GM06990 (cell line): ENCODE results near the gene SORL1.

Source experiments
- DNase-seq: peaks from one replicate; pipeline ENCODE4 v3.0.0-alpha.2; 2011; ENCODE audit not compliant: insufficient read length; ENCODE audit errors: extremely low read depth
- H3K27me3 ChIP-seq: replicated peaks from 2 replicates; pipeline ENCODE4 v1.6.0; 2011; ENCODE audit warnings: low read length; ENCODE audit not compliant: control insufficient read depth, insufficient read depth
- H3K36me3 ChIP-seq: 2 replicates; pipeline ENCODE4 v1.5.1; 2011; ENCODE audit warnings: low read length; ENCODE audit not compliant: control insufficient read depth, insufficient read depth
- H3K4me3 ChIP-seq: replicated peaks from 2 replicates; pipeline ENCODE4 v1.5.1; 2011; ENCODE audit warnings: low read depth, mild to moderate bottlenecking, control low read depth, low read length
- TF ChIP-seq, protein P1 (sequence below): IDR thresholded peaks from 2 replicates; pipeline ENCODE4 v1.5.1; 2011; ENCODE audit warnings: low read length, control low read depth, mild to moderate bottlenecking, inconsistent platforms; ENCODE audit not compliant: insufficient read depth, poor library complexity, severe bottlenecking

Gene SORL1

GRCh38 chr11:121450401-121450800 lies 1.7 kb upstream of the SORL1 start:
- TF ChIP-seq, protein P1, sequence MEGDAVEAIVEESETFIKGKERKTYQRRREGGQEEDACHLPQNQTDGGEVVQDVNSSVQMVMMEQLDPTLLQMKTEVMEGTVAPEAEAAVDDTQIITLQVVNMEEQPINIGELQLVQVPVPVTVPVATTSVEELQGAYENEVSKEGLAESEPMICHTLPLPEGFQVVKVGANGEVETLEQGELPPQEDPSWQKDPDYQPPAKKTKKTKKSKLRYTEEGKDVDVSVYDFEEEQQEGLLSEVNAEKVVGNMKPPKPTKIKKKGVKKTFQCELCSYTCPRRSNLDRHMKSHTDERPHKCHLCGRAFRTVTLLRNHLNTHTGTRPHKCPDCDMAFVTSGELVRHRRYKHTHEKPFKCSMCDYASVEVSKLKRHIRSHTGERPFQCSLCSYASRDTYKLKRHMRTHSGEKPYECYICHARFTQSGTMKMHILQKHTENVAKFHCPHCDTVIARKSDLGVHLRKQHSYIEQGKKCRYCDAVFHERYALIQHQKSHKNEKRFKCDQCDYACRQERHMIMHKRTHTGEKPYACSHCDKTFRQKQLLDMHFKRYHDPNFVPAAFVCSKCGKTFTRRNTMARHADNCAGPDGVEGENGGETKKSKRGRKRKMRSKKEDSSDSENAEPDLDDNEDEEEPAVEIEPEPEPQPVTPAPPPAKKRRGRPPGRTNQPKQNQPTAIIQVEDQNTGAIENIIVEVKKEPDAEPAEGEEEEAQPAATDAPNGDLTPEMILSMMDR = no peak
- H3K4me3 ChIP-seq = peak overlapping the region; percentile 91
- H3K36me3 ChIP-seq = peaks cover 2% of the 10 kb centered on the region; the same call in 1 of the 2 replicates
- DNase-seq = no peak
- H3K27me3 ChIP-seq = no peaks in the 10 kb centered on the region

DNA sequence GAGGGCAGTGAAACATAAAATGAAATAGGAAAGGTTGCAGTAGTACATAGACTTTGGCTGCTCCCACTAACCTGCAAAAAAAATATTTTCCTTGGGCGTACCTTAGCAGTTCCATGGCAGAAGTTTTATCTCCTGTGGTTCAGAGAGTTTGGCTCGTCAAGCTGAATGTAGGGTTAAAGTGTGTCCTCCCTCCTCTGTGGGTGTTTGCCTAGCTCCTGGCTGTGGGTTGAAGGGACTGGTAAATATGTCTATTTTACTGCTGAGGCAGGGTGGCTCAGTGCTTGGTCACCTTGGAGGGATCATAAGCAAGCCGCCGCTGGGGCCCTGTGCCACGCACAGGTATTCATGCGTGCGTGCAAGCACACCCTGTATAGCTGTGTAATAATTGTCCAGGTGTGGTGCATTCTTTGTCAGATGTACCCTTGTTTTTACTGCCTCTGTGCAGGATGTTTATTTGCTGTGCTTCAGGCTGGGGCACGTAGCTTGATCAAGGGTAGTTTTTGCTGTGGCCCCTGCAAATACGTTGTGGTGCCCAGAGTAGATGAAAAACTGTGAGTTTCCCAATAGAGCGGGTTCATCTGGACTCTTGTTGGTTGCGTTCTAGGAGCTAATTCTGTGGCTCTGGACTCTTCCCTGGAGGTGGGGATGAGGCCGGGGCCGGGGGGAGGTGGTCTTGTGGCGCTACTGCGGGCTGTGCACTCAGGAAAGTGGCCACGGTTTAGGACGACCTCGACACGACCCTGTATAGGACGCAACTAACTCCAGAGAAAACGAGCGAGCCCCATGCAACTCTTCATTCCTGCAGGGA lies 732 bp upstream of the SORL1 start:
- peak overlapping the region; percentile 91 for H3K4me3 ChIP-seq
- H3K27me3 ChIP-seq = no peaks in the 10 kb centered on the region
- H3K36me3 ChIP-seq = peaks cover 2% of the 10 kb centered on the region; the same call in 1 of the 2 replicates
- no peak for DNase-seq
- TF ChIP-seq, protein P1 = no peak

DNA sequence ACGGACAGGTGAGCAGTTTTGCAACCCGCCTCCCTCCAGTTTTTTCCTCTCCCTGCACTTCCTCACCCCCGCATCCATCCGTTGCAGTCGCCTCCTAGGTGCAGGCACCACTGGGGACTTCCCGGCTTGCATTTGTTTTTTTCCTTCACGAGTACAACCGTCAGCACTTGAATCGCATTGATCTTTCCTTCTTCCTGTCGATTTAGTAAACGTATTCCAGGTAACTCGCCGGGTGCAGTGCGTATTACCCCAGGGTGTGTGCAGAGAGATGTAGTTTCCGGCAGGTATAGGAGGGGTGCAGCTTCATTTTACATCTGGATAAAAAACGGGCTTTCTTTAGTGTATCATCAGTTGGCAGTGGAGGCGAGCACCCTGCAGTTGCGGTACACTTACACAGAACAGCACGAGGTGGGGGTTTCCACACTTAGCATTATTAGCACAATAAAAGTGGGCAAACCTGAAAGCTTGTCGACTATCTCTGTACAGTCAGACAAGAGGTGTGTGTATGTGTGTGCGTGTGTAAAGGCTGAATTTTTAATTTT lies 566 bp downstream of the SORL1 start, which contains the start of gene SORL1-AS1:
Gene SORL1-AS1 (minus strand): TSS at position 359 of the 542 bp plus-strand sequence.
- H3K4me3 ChIP-seq = peak within 1 kb of the TSS; percentile 91
- peaks cover 2% of the 10 kb centered on the region; the same call in 1 of the 2 replicates for H3K36me3 ChIP-seq
- TF ChIP-seq, protein P1 = no peak
- DNase-seq = no peak
- H3K27me3 ChIP-seq = no peaks in the 10 kb centered on the region

- no peak for DNase-seq
- Histone ChIP-seq H3K4me3 (peak overlapping the region; percentile 91), H3K27me3 (no peaks in the 10 kb centered on the region), H3K36me3 (peaks cover 2% of the 10 kb centered on the region; the same call in 1 of the 2 replicates)
- TF ChIP-seq, protein P1 = no peak
Observed at GRCh38 chr11:121453589-121454299, 1.6 kb downstream of the SORL1 start.

DNA sequence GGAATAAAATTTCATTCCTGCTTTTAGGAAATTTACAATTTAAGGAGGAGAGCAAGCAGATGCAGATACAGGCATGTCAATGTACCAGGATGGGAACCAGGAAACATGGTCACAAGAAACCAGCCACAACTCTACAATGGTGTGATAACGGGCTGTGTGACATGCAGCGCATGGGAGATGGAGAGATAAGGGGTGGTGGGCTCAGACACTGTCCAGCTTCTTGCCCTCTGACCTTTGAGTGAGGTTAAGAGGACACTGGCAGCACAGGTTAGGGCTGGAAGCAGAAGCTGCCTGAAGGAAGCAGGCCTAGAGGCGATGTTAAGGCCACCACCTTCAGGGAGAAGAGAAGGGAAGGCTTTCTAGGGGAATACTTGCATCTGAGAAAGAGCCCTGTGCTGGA lies 3.0 kb downstream of the SORL1 start:
- DNase-seq = no peak
- H3K36me3 ChIP-seq = peaks cover 2% of the 10 kb centered on the region; the same call in 1 of the 2 replicates
- TF ChIP-seq, protein P1 = no peak
- peak overlapping the region; percentile 91; the same call in 1 of the 2 replicates for H3K4me3 ChIP-seq
- no peaks in the 10 kb centered on the region for H3K27me3 ChIP-seq
